Measurements from ENCODE around the gene RMDN2.
"Not testable (repeated sequence)": the region's sequence is repeated elsewhere in the genome, so short reads cannot be mapped to it uniquely, and the experiment has no call there.

GRCh38 chr2:37932873-37933272, 7.8 kb downstream of the RMDN2 start:
- TF ChIP-seq POLR2A, CTCF (IDR thresholded peaks at IDR 0.05): not testable (repeated sequence)
